ENCODE data around the gene PLPPR3. TPM values are rescaled to one million over a fixed set of nuclear protein-coding genes. Genes with fewer than 3 reads are reported as not detected.

Gene PLPPR3
- total RNA-seq, 2 donors from 2014 or later, result not detected

DNA sequence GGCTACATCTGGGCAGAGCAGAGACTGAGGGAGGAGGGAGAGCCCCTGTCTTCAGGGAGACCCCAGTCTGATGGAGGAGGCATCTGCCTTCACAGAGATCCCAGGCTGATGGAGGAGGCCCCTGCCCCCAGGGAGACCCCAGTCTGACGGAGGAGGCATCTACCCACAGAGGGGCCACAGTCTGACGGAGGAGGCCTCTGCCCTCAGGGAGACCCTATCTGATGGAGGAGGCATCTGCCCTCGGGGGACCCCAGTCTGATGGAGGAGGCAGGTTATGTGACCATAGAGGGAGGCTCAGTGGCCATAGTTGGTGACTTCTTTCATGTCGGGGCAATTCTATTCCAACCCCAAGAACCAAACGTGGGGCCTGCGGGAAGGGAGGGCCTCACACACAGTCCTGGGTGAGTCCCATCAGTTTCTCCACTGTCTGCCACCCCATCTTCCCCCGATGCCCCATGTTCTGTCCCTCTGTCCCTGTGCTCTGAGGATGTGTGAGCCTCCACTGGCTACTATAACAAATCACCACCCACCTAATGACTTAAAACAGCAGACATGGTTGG, 56.5 kb downstream of the PLPPR3 start:
- peak in 1 of 2 donors; percentile 20 for DNase-seq

DNA sequence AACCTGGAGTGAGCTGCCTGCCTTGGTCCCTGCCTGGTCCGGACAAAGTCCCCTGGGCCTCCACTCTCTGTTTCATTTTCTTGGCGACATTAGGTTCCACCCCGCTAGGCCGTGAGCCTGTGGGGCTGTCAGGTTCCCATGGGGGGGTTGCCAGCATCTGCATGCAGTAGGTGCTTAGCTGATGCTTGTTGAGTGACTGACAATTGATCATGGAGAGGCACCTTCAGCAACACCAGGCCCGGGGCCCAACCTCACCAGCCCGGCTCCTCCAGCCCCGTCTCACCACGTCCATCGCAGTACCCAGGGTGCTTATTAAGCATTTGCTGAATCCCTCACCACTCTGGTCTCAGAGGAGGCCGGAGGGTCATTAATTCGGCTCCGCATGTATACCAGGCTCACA, 57.5 kb downstream of the PLPPR3 start:
- peak; percentile 7 for ATAC-seq
- intact Hi-C loops (cut with DNase I, micrococcal nuclease), result loop anchor here in 1 of 2 donors (10.0 kb wide), 1 partner anchor 220 kb away; the partner anchor contains the start of gene WDR18
- DNase-seq, result no peak

More for the DNA sequence above, 56.5 kb downstream of the PLPPR3 start:
- ATAC-seq, result peak; percentile 46
- intact Hi-C loops (cut with DNase I, micrococcal nuclease), result loop anchor here in 1 of 2 donors (10.0 kb wide), 1 partner anchor 220 kb away; the partner anchor contains the start of gene WDR18

DNA sequence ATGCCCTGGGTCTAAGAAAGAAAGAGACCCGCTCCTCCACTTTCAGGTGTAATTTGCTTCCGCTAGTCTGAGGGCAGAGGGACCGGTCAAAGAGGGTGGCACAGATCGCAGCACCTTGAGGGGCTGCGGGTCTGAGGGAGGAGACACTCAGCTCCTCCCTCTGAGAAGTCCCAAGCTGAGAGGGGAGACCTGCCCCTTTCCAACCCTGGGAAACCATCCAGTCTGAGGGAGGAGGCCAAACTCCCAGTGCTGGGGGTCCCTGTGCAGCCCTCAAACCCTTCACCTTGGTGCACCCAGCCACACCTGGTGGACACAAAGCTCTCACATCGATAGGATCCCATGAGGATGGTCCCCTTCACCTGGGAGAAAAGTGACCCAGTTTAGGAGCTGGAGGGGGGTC, 57.9 kb downstream of the PLPPR3 start:
- peak; percentile 2 for ATAC-seq
- intact Hi-C loops (cut with DNase I, micrococcal nuclease), result loop anchor here in 1 of 2 donors (10.0 kb wide), 1 partner anchor 221 kb away; the partner anchor contains the start of gene WDR18
- no peak for DNase-seq

DNA sequence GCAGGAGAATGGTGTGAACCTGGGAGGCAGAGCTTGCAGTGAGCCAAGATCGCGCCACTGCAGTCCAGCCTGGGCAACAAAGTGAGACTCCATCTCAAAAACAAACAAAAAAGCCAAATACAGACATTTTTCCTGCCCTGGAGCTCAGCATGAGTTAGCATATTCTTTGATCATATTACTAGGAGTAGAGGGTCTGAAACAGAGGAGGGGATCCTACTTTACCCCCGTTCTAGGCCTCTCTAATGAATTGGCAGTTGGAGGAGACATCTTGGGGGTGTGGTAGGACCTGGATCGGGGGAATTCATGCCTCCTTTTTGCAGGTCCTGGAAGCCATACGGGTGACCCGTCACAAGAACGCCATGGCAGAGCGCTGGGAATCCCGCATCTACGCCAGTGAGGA, 58.6 kb downstream of the PLPPR3 start:
- ATAC-seq (no peak), DNase-seq (no peak)
- intact Hi-C loops (cut with DNase I, micrococcal nuclease), result loop anchor here in 1 of 2 donors (10.0 kb wide), 1 partner anchor 222 kb away; the partner anchor contains the start of gene WDR18

Small RNA genes within 50 kb of the gene (microRNA-seq; reads per million reads assigned to microRNA genes)
- gene MIR3187 (5.3 to 13.6 reads per million in 2 donors), gene MIR4745 (0 to 8.2 reads per million in 2 donors)

Other genes with a start within 250 kb of the PLPPR3 start
- 1,000 to 10,000 TPM in 1 of 2 donors, 100 to 1,000 TPM in 1; 751 to 1,370 TPM for gene BSG, start 249.4 kb downstream of the PLPPR3 start, total RNA-seq
- gene HCN2, start 232.1 kb downstream of the PLPPR3 start, total RNA-seq, result under 1 TPM; 0.15 to 0.39 TPM
- gene POLRMT, start 188.4 kb downstream of the PLPPR3 start, total RNA-seq, result 10 to 100 TPM; 52.7 to 64.6 TPM
- not detected for gene FGF22, start 182.1 kb downstream of the PLPPR3 start, total RNA-seq
- 10 to 100 TPM; 60.1 to 73.1 TPM for gene RNF126, start 158.7 kb downstream of the PLPPR3 start, total RNA-seq
- 1 to 10 TPM; 4.9 to 8.7 TPM for gene FSTL3, start 145.6 kb downstream of the PLPPR3 start, total RNA-seq
- not detected for gene PRSS57, start 126.5 kb downstream of the PLPPR3 start, total RNA-seq
- gene PALM, start 113.0 kb downstream of the PLPPR3 start, total RNA-seq, result 10 to 100 TPM in 1 of 2 donors, 1 to 10 TPM in 1; 8.7 to 11.9 TPM
- gene MISP, start 70.8 kb downstream of the PLPPR3 start, total RNA-seq, result 100 to 1,000 TPM; 414 to 461 TPM
- gene PTBP1, start 24.5 kb downstream of the PLPPR3 start, total RNA-seq, result 100 to 1,000 TPM; 253 to 306 TPM
- gene AZU1, start 5.9 kb upstream of the PLPPR3 start, total RNA-seq, result not detected
- not detected for gene PRTN3, start 19.0 kb upstream of the PLPPR3 start, total RNA-seq
- under 1 TPM in 1 of 2 donors, not detected in 1; 0.81 TPM for gene ELANE, start 30.3 kb upstream of the PLPPR3 start, total RNA-seq
- gene CFD, start 37.7 kb upstream of the PLPPR3 start, total RNA-seq, result 100 to 1,000 TPM in 1 of 2 donors, 10 to 100 TPM in 1; 57.0 to 136 TPM
- gene MED16, start 71.2 kb upstream of the PLPPR3 start, total RNA-seq, result 10 to 100 TPM; 63.1 to 70.6 TPM
- not detected for gene RNU6-9, start 71.5 kb upstream of the PLPPR3 start, total RNA-seq
- 10 to 100 TPM; 54.6 to 66.4 TPM for gene R3HDM4, start 91.3 kb upstream of the PLPPR3 start, total RNA-seq
- not detected for gene KISS1R, start 95.4 kb upstream of the PLPPR3 start, total RNA-seq
- gene ARID3A, start 104.1 kb upstream of the PLPPR3 start, total RNA-seq, result 10 to 100 TPM; 10.7 to 11.6 TPM
- gene WDR18, start 162.4 kb upstream of the PLPPR3 start, total RNA-seq, result 10 to 100 TPM; 21.5 to 28.1 TPM
- not detected for gene GRIN3B, start 178.5 kb upstream of the PLPPR3 start, total RNA-seq
- 100 to 1,000 TPM; 185 to 224 TPM for gene TMEM259, start 199.2 kb upstream of the PLPPR3 start, total RNA-seq
- not detected for gene RNU6-2, start 199.6 kb upstream of the PLPPR3 start, total RNA-seq
- 100 to 1,000 TPM in 1 of 2 donors, 10 to 100 TPM in 1; 76.6 to 106 TPM for gene CNN2, start 204.7 kb upstream of the PLPPR3 start, total RNA-seq
- gene ABCA7, start 218.2 kb upstream of the PLPPR3 start, total RNA-seq, result 10 to 100 TPM; 23.3 to 35.1 TPM
- 10 to 100 TPM; 37.9 to 47.2 TPM for gene ARHGAP45, start 245.2 kb upstream of the PLPPR3 start, total RNA-seq